ENCODE results near the gene KRTAP6-3. TPM values are rescaled to one million over a fixed set of nuclear protein-coding genes. Genes with fewer than 3 reads are reported as not detected.

Gene KRTAP6-3
- total and polyA plus RNA-seq, 5 experiments from 2014 or later, result not detected

GRCh38 chr21:30598802-30599201 lies 6.6 kb downstream of the KRTAP6-3 start, which contains the start of gene KRTAP6-2:
TSS of gene KRTAP6-2 (minus strand) at chr21:30598902. CDS start at chr21:30598874, 28 bp downstream.
- H3K4me1 Mint-ChIP-seq, result no peaks in the 10 kb centered on the region
- H3K4me3 Mint-ChIP-seq, result no peak within 1 kb of the TSS

GRCh38 chr21:30600787-30601186 lies 8.5 kb downstream of the KRTAP6-3 start, which contains the start of gene KRTAP22-1:
TSS of gene KRTAP22-1 (plus strand) at chr21:30601087.
- POLR2A ChIA-PET, result no interaction called here
- Mint-ChIP-seq H3K4me1 (no peaks in the 10 kb centered on the region), H3K27me3 (peaks cover 0 to 10% (median 0%) of the 10 kb centered on the region in 5 donors), H3K4me3 (no peak within 1 kb of the TSS), H3K9me3 (peaks cover 0 to 11% (median 5%) of the 10 kb centered on the region in 9 donors), H3K27ac (no peak within 1 kb of the TSS), H3K36me3 (no peaks in the 10 kb centered on the region)
- ATAC-seq (no peak), DNase-seq (no peak)

More at GRCh38 chr21:30598802-30599201, 6.6 kb downstream of the KRTAP6-3 start, which contains the start of gene KRTAP6-2:
- no peak for DNase-seq
- POLR2A ChIA-PET, result no interaction called here
- no peak within 1 kb of the TSS for H3K27ac Mint-ChIP-seq
- no peaks in the 10 kb centered on the region for H3K36me3 Mint-ChIP-seq
- H3K27me3 Mint-ChIP-seq, result peaks cover 0 to 10% (median 0%) of the 10 kb centered on the region in 5 donors
- peaks cover 0 to 11% (median 3%) of the 10 kb centered on the region in 9 donors for H3K9me3 Mint-ChIP-seq
- no peak for ATAC-seq

- POLR2A ChIA-PET, result no interaction called here
- H3K36me3 Mint-ChIP-seq, result peaks cover 0 to 3% (median 0%) of the 10 kb centered on the region in 3 donors
- no peak overlapping the region for H3K4me3 Mint-ChIP-seq
- no peaks in the 10 kb centered on the region for H3K4me1 Mint-ChIP-seq
- no peak overlapping the region for H3K27ac Mint-ChIP-seq
- no peak for DNase-seq
- peaks cover 0 to 16% (median 3%) of the 10 kb centered on the region in 9 donors for H3K9me3 Mint-ChIP-seq
- H3K27me3 Mint-ChIP-seq, result peaks cover 0 to 10% (median 0%) of the 10 kb centered on the region in 5 donors
- no peak for ATAC-seq
Observed at GRCh38 chr21:30605968-30606367, 13.7 kb downstream of the KRTAP6-3 start.

- Mint-ChIP-seq H3K27me3 (peaks cover 0 to 1% (median 0%) of the 10 kb centered on the region in 5 donors), H3K27ac (no peak overlapping the region), H3K9me3 (peaks cover 0 to 9% (median 0%) of the 10 kb centered on the region in 9 donors), H3K4me1 (no peaks in the 10 kb centered on the region), H3K36me3 (peaks cover 0 to 4% (median 0%) of the 10 kb centered on the region in 3 donors), H3K4me3 (no peak overlapping the region)
- ATAC-seq, result no peak
- POLR2A ChIA-PET, result no interaction called here
- DNase-seq, result no peak
Observed at GRCh38 chr21:30612132-30612531, 19.9 kb downstream of the KRTAP6-3 start.

GRCh38 chr21:30613836-30614235 lies 21.6 kb downstream of the KRTAP6-3 start, which contains the start of gene KRTAP6-1:
TSS of gene KRTAP6-1 (minus strand) at chr21:30613930. CDS start at chr21:30613904, 26 bp downstream.
- Mint-ChIP-seq H3K4me1 (no peaks in the 10 kb centered on the region), H3K9me3 (peaks cover 0 to 9% (median 0%) of the 10 kb centered on the region in 9 donors), H3K4me3 (no peak within 1 kb of the TSS), H3K27me3 (no peaks in the 10 kb centered on the region), H3K36me3 (peaks cover 0 to 4% (median 0%) of the 10 kb centered on the region in 3 donors), H3K27ac (no peak within 1 kb of the TSS)
- ATAC-seq (no peak), DNase-seq (no peak)
- POLR2A ChIA-PET, result no interaction called here

- no peak overlapping the region for H3K4me3 Mint-ChIP-seq
- H3K4me1 Mint-ChIP-seq, result no peaks in the 10 kb centered on the region
- no peak overlapping the region for H3K27ac Mint-ChIP-seq
- ATAC-seq (no peak), DNase-seq (no peak)
- POLR2A ChIA-PET, result no interaction called here
- peaks cover 0 to 9% (median 0%) of the 10 kb centered on the region in 9 donors for H3K9me3 Mint-ChIP-seq
- H3K27me3 Mint-ChIP-seq, result no peaks in the 10 kb centered on the region
- peaks cover 0 to 4% (median 0%) of the 10 kb centered on the region in 3 donors for H3K36me3 Mint-ChIP-seq
Observed at GRCh38 chr21:30615199-30615598, 23.0 kb downstream of the KRTAP6-3 start.

GRCh38 chr21:30616125-30616524 lies 23.9 kb downstream of the KRTAP6-3 start, which contains the start of gene KRTAP20-1:
TSS of gene KRTAP20-1 (plus strand) at chr21:30616425. CDS start at chr21:30616455, 30 bp downstream.
- DNase-seq (no peak), ATAC-seq (no peak)
- Mint-ChIP-seq H3K27ac (no peak within 1 kb of the TSS), H3K4me1 (no peaks in the 10 kb centered on the region), H3K36me3 (no peaks in the 10 kb centered on the region), H3K4me3 (no peak within 1 kb of the TSS), H3K27me3 (no peaks in the 10 kb centered on the region), H3K9me3 (peaks cover 0 to 2% (median 0%) of the 10 kb centered on the region in 9 donors)
- POLR2A ChIA-PET, result no interaction called here

GRCh38 chr21:30620080-30620479 lies 27.8 kb downstream of the KRTAP6-3 start:
- Mint-ChIP-seq H3K36me3 (no peaks in the 10 kb centered on the region), H3K9me3 (peaks cover 0 to 5% (median 0%) of the 10 kb centered on the region in 9 donors), H3K27ac (no peak overlapping the region), H3K4me1 (no peaks in the 10 kb centered on the region), H3K4me3 (no peak overlapping the region), H3K27me3 (no peaks in the 10 kb centered on the region)
- no peak for DNase-seq
- POLR2A ChIA-PET, result no interaction called here
- ATAC-seq, result no peak

GRCh38 chr21:30620522-30620921 lies 28.3 kb downstream of the KRTAP6-3 start, which contains the start of gene KRTAP20-4:
TSS of gene KRTAP20-4 (plus strand) at chr21:30620627.
- POLR2A ChIA-PET, result no interaction called here
- ATAC-seq (no peak), DNase-seq (no peak)
- Mint-ChIP-seq H3K4me3 (no peak within 1 kb of the TSS), H3K27ac (no peak within 1 kb of the TSS), H3K4me1 (no peaks in the 10 kb centered on the region), H3K27me3 (no peaks in the 10 kb centered on the region), H3K9me3 (peaks cover 0 to 6% (median 0%) of the 10 kb centered on the region in 9 donors), H3K36me3 (no peaks in the 10 kb centered on the region)

GRCh38 chr21:30623362-30623761 lies 31.1 kb downstream of the KRTAP6-3 start:
- Mint-ChIP-seq H3K36me3 (no peaks in the 10 kb centered on the region), H3K9me3 (peaks cover 0 to 6% (median 0%) of the 10 kb centered on the region in 9 donors), H3K4me3 (no peak overlapping the region), H3K27me3 (peaks cover 0 to 1% (median 0%) of the 10 kb centered on the region in 5 donors), H3K27ac (no peak overlapping the region), H3K4me1 (no peaks in the 10 kb centered on the region)
- DNase-seq, result no peak
- POLR2A ChIA-PET, result no interaction called here
- no peak for ATAC-seq

- no peak overlapping the region for H3K27ac Mint-ChIP-seq
- peaks cover 0 to 1% (median 0%) of the 10 kb centered on the region in 5 donors for H3K27me3 Mint-ChIP-seq
- POLR2A ChIA-PET, result no interaction called here
- peaks cover 0 to 6% (median 0%) of the 10 kb centered on the region in 9 donors for H3K9me3 Mint-ChIP-seq
- no peak for DNase-seq
- H3K4me1 Mint-ChIP-seq, result no peaks in the 10 kb centered on the region
- H3K36me3 Mint-ChIP-seq, result no peaks in the 10 kb centered on the region
- no peak for ATAC-seq
- no peak overlapping the region for H3K4me3 Mint-ChIP-seq
Observed at GRCh38 chr21:30625449-30626165, 33.4 kb downstream of the KRTAP6-3 start.

- DNase-seq, result no peak
- peaks cover 0 to 11% (median 0%) of the 10 kb centered on the region in 5 donors for H3K27me3 Mint-ChIP-seq
- POLR2A ChIA-PET, result no interaction called here
- H3K36me3 Mint-ChIP-seq, result no peaks in the 10 kb centered on the region
- no peaks in the 10 kb centered on the region for H3K4me1 Mint-ChIP-seq
- ATAC-seq, result no peak
- no peak overlapping the region for H3K27ac Mint-ChIP-seq
- H3K4me3 Mint-ChIP-seq, result no peak overlapping the region
- peaks cover 0 to 14% (median 0%) of the 10 kb centered on the region in 9 donors for H3K9me3 Mint-ChIP-seq
Observed at GRCh38 chr21:30628109-30628508, 35.9 kb downstream of the KRTAP6-3 start.

- POLR2A ChIA-PET, result no interaction called here
- no peak for DNase-seq
- H3K27ac Mint-ChIP-seq, result no peak overlapping the region
- peaks cover 0 to 14% (median 0%) of the 10 kb centered on the region in 9 donors for H3K9me3 Mint-ChIP-seq
- no peaks in the 10 kb centered on the region for H3K36me3 Mint-ChIP-seq
- H3K27me3 Mint-ChIP-seq, result peaks cover 0 to 11% (median 0%) of the 10 kb centered on the region in 5 donors
- H3K4me3 Mint-ChIP-seq, result no peak overlapping the region
- ATAC-seq, result no peak
- no peaks in the 10 kb centered on the region for H3K4me1 Mint-ChIP-seq
Observed at GRCh38 chr21:30629200-30629599, 37.0 kb downstream of the KRTAP6-3 start.

Data from naive thymus-derived CD8-positive, alpha-beta T cell (primary cell).